ENCODE data around the gene IP6K1.
A peak's percentile ranks its signal among the peaks of the same experiment; 100 is the strongest.

The IP6K1 gene

GRCh38 chr3:49689046-49689907 is 97.1 kb downstream of the IP6K1 start, which contains the start of the genes MST1 and RNF123:
MST1 (minus strand) TSS chr3:49689474; CDS start chr3:49688691, 783 bp downstream.
RNF123 (plus strand) TSS chr3:49689557; CDS start chr3:49691166, 1,609 bp downstream.
- CTCF ChIA-PET = interaction anchor here (1.1 kb wide), 1 partner anchor 150 kb away, joined by 5 read pairs; no protein-coding TSS in a partner anchor
- TF ChIP-seq ZNF785 (tag by site-specific recombination; IDR thresholded peaks at IDR 0.05) = 0 out of 2 replicates have a peak, but pooled peaks have one; percentile 30
- no peak for TF ChIP-seq ZNF18 (tag by site-specific recombination; IDR thresholded peaks at IDR 0.05)
- TF ChIP-seq ZNF843 (tag by site-specific recombination; IDR thresholded peaks at IDR 0.05) = peak; percentile 31; the same call in 1 of the 2 replicates
- no peak; the same call in 1 of the 2 replicates for TF ChIP-seq ZNF610 (tag by site-specific recombination; IDR thresholded peaks at IDR 0.05; ENCODE audit: borderline replicate concordance)
- peak; percentile 96 for TF ChIP-seq ZBTB26 (tag by site-specific recombination; optimal IDR thresholded peaks at IDR 0.05)
- TF ChIP-seq KLF8 (tag by site-specific recombination; IDR thresholded peaks at IDR 0.05) = peak; percentile 51; the same call in 1 of the 2 replicates
- TF ChIP-seq ZNF664 (tag by site-specific recombination; IDR thresholded peaks at IDR 0.05) = no peak
- no peak for TF ChIP-seq GLI4 (tag by site-specific recombination; IDR thresholded peaks at IDR 0.05)
- TF ChIP-seq ZNF701 (tag by site-specific recombination; IDR thresholded peaks at IDR 0.05) = no peak
- 0 out of 2 replicates have a peak, but pooled peaks have one; percentile 55 for TF ChIP-seq KLF17 (tag by site-specific recombination; IDR thresholded peaks at IDR 0.05)
- TF ChIP-seq GLIS1 (tag by site-specific recombination; IDR thresholded peaks at IDR 0.05) = 0 out of 2 replicates have a peak, but pooled peaks have one; percentile 11
- TF ChIP-seq PATZ1 (tag by site-specific recombination; IDR thresholded peaks at IDR 0.05) = peak; percentile 46; the same call in 1 of the 2 replicates
- TF ChIP-seq ZFHX2 (tag by site-specific recombination; conservative IDR thresholded peaks at IDR 0.05) = peak; percentile 53
- no peak for TF ChIP-seq REST (tag by site-specific recombination; IDR thresholded peaks at IDR 0.05)
- no peak for TF ChIP-seq ZNF132 (tag by site-specific recombination; IDR thresholded peaks at IDR 0.05; ENCODE audit: borderline replicate concordance)
- TF ChIP-seq KLF7 (tag by site-specific recombination; IDR thresholded peaks at IDR 0.05; ENCODE audit: borderline replicate concordance) = no peak
- peak; percentile 64; the same call in 1 of the 2 replicates for TF ChIP-seq ZNF501 (tag by site-specific recombination; IDR thresholded peaks at IDR 0.05)
- TF ChIP-seq CTCF (tag by site-specific recombination; IDR thresholded peaks at IDR 0.05) = peak; percentile 50
- no peak for TF ChIP-seq GFI1B (tag by site-specific recombination; IDR thresholded peaks at IDR 0.05)
- peak; percentile 42 for TF ChIP-seq ZNF600 (tag by site-specific recombination; IDR thresholded peaks at IDR 0.05)
- no peak; the same call in 1 of the 2 replicates for TF ChIP-seq KLF1 (tag by site-specific recombination; IDR thresholded peaks at IDR 0.05)
- 0 out of 2 replicates have a peak, but pooled peaks have one; percentile 32 for TF ChIP-seq ZNF391 (tag by site-specific recombination; IDR thresholded peaks at IDR 0.05; ENCODE audit: borderline replicate concordance, low read depth)
- TF ChIP-seq ZNF555 (tag by site-specific recombination; conservative IDR thresholded peaks at IDR 0.05) = no peak

More at GRCh38 chr3:49689046-49689907, 97.1 kb downstream of the IP6K1 start, which contains the start of the genes MST1 and RNF123:
- POLR2A ChIA-PET = interaction anchor here (1.4 kb wide), 1 partner anchor 9 kb away, joined by 4 read pairs; no protein-coding TSS in a partner anchor
- Histone ChIP-seq H3K4me3 (ENCODE audit: low read depth, low read length) (peak within 1 kb of the TSS; percentile 65), H3K36me3 (ENCODE audit: control insufficient read depth in 2 of 2, insufficient read depth in 1 of 2, low read length in 2 of 2) (peaks cover 0 to 5% of the 10 kb centered on the region in 2 experiments; a peak in 1 of 3 replicates), H3K27ac (ENCODE audit: extremely low read depth, low read depth, low read length) (peak within 1 kb of the TSS; percentile 71; the same call in 1 of the 2 replicates), H3K4me1 (ENCODE audit: control insufficient read depth, insufficient read depth, low read length) (no peaks in the 10 kb centered on the region), H3K9me3 (ENCODE audit: control insufficient read depth, insufficient read depth, low read depth, low read length) (no peaks in the 10 kb centered on the region)
